ENCODE results near the gene C1R. TPM values are rescaled to one million over a fixed set of nuclear protein-coding genes. Genes with fewer than 3 reads are reported as not detected.

Gene C1R
- total and polyA plus RNA-seq, 8 donors: 69.3 to 693 (median 87.1) TPM

DNA sequence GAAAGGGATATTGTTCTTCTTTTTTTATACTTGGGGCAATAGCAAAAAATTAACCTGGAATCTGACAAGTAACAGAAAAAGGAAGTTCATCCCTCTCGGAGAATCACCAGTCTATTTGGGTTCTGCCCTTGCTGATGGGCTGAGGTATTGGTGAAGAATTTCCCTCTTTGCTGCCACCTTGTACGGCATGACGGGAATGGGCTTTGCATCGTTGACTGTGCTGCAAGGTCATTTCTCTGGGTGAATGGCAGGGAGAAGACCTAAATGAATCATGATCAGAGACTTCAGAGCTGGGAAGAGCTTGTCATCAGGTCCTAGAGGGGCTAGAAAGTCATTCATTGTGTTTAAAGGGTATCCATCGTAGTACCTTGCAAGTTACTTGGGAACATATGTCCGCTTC, 19.7 kb downstream of the C1R start:
- ATAC-seq (no peak), DNase-seq (no peak)
- no peaks in the 10 kb centered on the region for H3K27me3 ChIP-seq
- TF ChIP-seq CTCF (IDR thresholded peaks at IDR 0.05): no peak
- peaks cover 0 to 4% of the 10 kb centered on the region in 2 donors for H3K4me1 ChIP-seq
- no peak overlapping the region for H3K27ac ChIP-seq
- H3K9me3 ChIP-seq: no peaks in the 10 kb centered on the region
- intact Hi-C loops (cut with DNase I): no loop called here
- peaks cover 0 to 16% of the 10 kb centered on the region in 2 donors for H3K36me3 ChIP-seq
- H3K4me3 ChIP-seq: no peak overlapping the region

DNA sequence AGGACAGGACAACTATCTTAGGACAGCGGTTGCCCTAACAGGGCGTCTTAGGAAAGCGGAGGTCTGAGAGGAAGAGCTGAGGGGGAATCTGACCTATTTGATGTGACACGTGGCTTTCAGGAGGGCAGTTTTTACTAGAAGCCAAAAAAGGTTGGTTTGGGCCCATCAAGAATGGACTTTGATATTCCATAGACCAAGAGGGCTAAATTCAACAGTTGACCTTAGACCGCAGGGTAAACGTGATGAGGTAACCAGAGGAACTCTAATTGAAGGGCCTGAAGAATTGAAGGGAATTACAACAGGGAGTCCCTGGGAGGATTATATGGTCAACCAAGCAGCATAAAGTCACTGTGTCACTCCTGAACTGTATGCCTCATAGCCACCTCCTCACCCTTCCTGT, 20.2 kb downstream of the C1R start:
- TF ChIP-seq CTCF (IDR thresholded peaks at IDR 0.05): no peak
- H3K9me3 ChIP-seq: no peaks in the 10 kb centered on the region
- ATAC-seq (no peak), DNase-seq (no peak)
- H3K27ac ChIP-seq: no peak overlapping the region
- intact Hi-C loops (cut with DNase I): no loop called here
- peaks cover 0 to 16% of the 10 kb centered on the region in 2 donors for H3K36me3 ChIP-seq
- no peak overlapping the region for H3K4me3 ChIP-seq
- peaks cover 0 to 4% of the 10 kb centered on the region in 2 donors for H3K4me1 ChIP-seq
- no peaks in the 10 kb centered on the region for H3K27me3 ChIP-seq

GRCh38 chr12:7069386-7069785, 22.9 kb downstream of the C1R start:
- ATAC-seq (no peak), DNase-seq (no peak)
- Histone ChIP-seq H3K27me3 (no peaks in the 10 kb centered on the region), H3K4me3 (no peak overlapping the region), H3K36me3 (peaks cover 0 to 27% of the 10 kb centered on the region in 2 donors), H3K27ac (no peak overlapping the region), H3K9me3 (no peaks in the 10 kb centered on the region), H3K4me1 (peaks cover 0 to 4% of the 10 kb centered on the region in 2 donors)
- intact Hi-C loops (cut with DNase I): no loop called here
- no peak for TF ChIP-seq CTCF (IDR thresholded peaks at IDR 0.05)

DNA sequence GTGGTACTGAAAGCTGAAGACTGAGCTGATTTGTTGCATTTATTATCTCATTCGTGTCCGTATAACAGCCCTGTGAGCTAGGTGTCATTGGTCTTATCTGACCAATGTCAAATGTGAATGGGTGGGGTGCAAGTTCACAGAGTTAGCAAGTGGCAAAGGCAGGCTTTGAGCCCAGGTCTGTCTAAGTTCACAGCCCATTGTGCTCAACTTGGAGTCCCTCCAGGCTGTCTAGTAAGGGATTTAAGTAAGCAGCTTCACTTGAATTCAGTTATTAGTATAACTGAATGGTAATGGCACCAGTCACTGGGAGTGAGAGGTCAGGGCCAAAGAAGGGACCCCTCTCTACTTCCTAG, 23.3 kb downstream of the C1R start:
- DNase-seq (no peak), ATAC-seq (peak; percentile 12)
- no peak for TF ChIP-seq CTCF (IDR thresholded peaks at IDR 0.05)
- no peak overlapping the region for H3K27ac ChIP-seq
- H3K9me3 ChIP-seq: no peaks in the 10 kb centered on the region
- peaks cover 0 to 27% of the 10 kb centered on the region in 2 donors for H3K36me3 ChIP-seq
- peaks cover 0 to 4% of the 10 kb centered on the region in 2 donors for H3K4me1 ChIP-seq
- H3K4me3 ChIP-seq: no peak overlapping the region
- H3K27me3 ChIP-seq: no peaks in the 10 kb centered on the region
- intact Hi-C loops (cut with DNase I): no loop called here

DNA sequence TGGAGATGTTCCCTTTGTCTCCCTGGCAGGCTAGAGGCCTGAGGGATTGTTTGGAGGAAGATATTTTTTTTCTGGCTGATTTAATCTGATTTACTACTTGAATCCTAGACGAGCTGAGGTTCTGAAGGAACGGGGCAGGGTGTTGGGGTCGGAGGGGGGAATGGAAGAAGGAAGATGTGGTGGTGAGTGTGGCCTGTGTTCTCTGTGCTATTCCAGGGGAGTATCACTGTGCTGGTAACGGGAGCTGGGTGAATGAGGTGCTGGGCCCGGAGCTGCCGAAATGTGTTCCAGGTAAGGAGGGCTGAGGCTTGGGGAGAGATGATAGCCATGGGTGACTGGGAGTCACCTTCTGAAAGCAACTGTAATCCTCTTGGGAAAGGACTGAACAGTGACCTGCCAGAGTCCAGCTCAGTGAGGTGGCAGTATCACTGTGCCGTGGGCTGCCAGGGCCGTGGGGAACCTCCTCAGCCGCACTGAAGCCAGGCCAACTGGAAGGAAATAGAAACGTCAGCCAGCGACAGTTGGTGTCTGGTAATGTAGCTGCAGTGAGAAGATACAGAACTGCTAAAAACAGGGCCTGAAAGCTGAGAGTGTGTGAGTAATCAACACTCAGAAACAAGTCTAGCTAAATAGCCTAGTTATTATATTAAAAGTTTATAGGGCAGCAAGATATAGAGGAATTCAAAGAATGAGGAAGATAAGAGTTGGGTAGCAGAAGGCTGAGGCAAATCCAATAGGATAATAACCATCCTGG, 23.8 kb downstream of the C1R start:
- intact Hi-C loops (cut with DNase I): no loop called here
- peaks cover 0 to 27% of the 10 kb centered on the region in 2 donors for H3K36me3 ChIP-seq
- H3K9me3 ChIP-seq: no peaks in the 10 kb centered on the region
- no peak for TF ChIP-seq CTCF (IDR thresholded peaks at IDR 0.05)
- peak; percentile 70 for ATAC-seq
- no peak overlapping the region for H3K27ac ChIP-seq
- DNase-seq: no peak
- peaks cover 0 to 4% of the 10 kb centered on the region in 2 donors for H3K4me1 ChIP-seq
- H3K4me3 ChIP-seq: no peak overlapping the region
- no peaks in the 10 kb centered on the region for H3K27me3 ChIP-seq

Measured in left lung (tissue), 10 donors.